ENCODE results near the gene RAP1GAP2. TPM values are rescaled to one million over a fixed set of nuclear protein-coding genes. Genes with fewer than 3 reads are reported as not detected.

RAP1GAP2 gene
- polyA plus RNA-seq, 1 of the 3 experiments (the other 2 are of a cell fraction), result 22.0 TPM

DNA sequence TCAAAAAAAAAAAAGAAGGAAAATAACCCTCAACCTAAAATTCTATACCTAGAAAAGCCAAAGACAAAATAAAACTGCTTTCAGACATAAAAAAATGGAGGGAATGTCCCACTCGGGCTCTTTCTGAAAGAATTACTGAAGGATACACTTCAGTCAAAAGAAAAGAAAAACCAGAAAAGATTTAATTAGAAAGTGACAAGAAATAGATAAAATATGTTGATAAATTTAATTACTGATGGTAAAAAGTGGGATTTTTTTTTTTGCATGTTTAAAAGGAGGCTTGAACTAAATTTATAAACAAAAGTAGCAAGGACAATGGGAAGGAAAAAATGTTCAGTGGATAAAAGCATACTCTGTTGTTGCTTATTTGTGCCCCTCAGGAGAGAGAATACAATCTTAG is 178.1 kb downstream of the RAP1GAP2 start (continued):
- no peak for TF ChIP-seq REST (IDR thresholded peaks at IDR 0.05; ENCODE audit: low read depth, low read length)
- no peak for TF ChIP-seq MXI1 (IDR thresholded peaks at IDR 0.05; ENCODE audit: low read depth, low read length)
- TF ChIP-seq POLR2AphosphoS5 (IDR thresholded peaks at IDR 0.05; ENCODE audit: low read depth, low read length), result no peak
- no peak for TF ChIP-seq SMC3 (IDR thresholded peaks at IDR 0.05; ENCODE audit: low read depth, low read length)
- TF ChIP-seq NFIC (IDR thresholded peaks at IDR 0.05; ENCODE audit: borderline replicate concordance), result no peak

- peak overlapping the region; percentile 51; the same call in 1 of the 2 replicates for H3K4me2 ChIP-seq
- peaks cover 0 to 10% of the 10 kb centered on the region in 2 experiments for H3K36me3 ChIP-seq (replicated peaks in 1 of 2; ENCODE audit: control insufficient read depth in 1 of 2, insufficient read depth in 2 of 2, low read length in 1 of 2)
- POLR2A ChIA-PET, result no interaction called here
- peaks cover 15% of the 10 kb centered on the region for H3F3A ChIP-seq (replicated peaks; ENCODE audit: insufficient read depth)
- peaks cover 0 to 14% of the 10 kb centered on the region in 2 experiments; a peak in 2 of 4 replicates for H3K4me1 ChIP-seq (ENCODE audit: control insufficient read depth in 1 of 2, insufficient read depth in 2 of 2, low read depth in 1 of 2, low read length in 1 of 2)
- DNase-seq, result peak; percentile 61
- no peak overlapping the region for H2AFZ ChIP-seq (ENCODE audit: low read depth)
- WGBS (ENCODE audit: low lambda C conversion rate), result 78% methylated on average over 7 of the region's 8 CpGs
- H3K27ac ChIP-seq (ENCODE audit: low read depth in 2 of 2, low read length in 1 of 2), result peak overlapping the region in 1 of 2 experiments; percentile 43; a peak in 1 of 4 replicates
- CTCF ChIA-PET, result interaction anchor here (1.4 to 1.9 kb wide), 3 partner anchors 28 to 126 kb away, joined by 3 to 9 read pairs (median 5); no protein-coding TSS in a partner anchor
- H3K9me3 ChIP-seq, result peaks cover 4% of the 10 kb centered on the region; the same call in 1 of the 2 replicates
- no peak overlapping the region for H3K9ac ChIP-seq
- no peaks in the 10 kb centered on the region for H3K27me3 ChIP-seq (ENCODE audit: insufficient read depth)
- peak overlapping the region in 1 of 2 experiments; percentile 44; a peak in 2 of 4 replicates for H3K4me3 ChIP-seq (ENCODE audit: low read depth in 2 of 2, low read length in 1 of 2)
- no peaks in the 10 kb centered on the region for H4K20me1 ChIP-seq (ENCODE audit: insufficient read depth)
- no peaks in the 10 kb centered on the region for H3K79me2 ChIP-seq (ENCODE audit: insufficient read depth)
- no peaks in the 10 kb centered on the region for H3K9me2 ChIP-seq
- TF ChIP-seq, protein P1, sequence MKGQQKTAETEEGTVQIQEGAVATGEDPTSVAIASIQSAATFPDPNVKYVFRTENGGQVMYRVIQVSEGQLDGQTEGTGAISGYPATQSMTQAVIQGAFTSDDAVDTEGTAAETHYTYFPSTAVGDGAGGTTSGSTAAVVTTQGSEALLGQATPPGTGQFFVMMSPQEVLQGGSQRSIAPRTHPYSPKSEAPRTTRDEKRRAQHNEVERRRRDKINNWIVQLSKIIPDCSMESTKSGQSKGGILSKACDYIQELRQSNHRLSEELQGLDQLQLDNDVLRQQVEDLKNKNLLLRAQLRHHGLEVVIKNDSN (IDR thresholded peaks at IDR 0.05; ENCODE audit: borderline replicate concordance, low read depth), result no peak; the same call in 1 of the 2 replicates
- TF ChIP-seq FOXJ3 (CRISPR knock-in tag; IDR thresholded peaks at IDR 0.05), result no peak
- TF ChIP-seq, protein P2, sequence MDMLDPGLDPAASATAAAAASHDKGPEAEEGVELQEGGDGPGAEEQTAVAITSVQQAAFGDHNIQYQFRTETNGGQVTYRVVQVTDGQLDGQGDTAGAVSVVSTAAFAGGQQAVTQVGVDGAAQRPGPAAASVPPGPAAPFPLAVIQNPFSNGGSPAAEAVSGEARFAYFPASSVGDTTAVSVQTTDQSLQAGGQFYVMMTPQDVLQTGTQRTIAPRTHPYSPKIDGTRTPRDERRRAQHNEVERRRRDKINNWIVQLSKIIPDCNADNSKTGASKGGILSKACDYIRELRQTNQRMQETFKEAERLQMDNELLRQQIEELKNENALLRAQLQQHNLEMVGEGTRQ (IDR thresholded peaks at IDR 0.05; ENCODE audit: borderline replicate concordance, low read depth, low read length), result no peak
- TF ChIP-seq MAX (IDR thresholded peaks at IDR 0.05; ENCODE audit: low read depth), result peak; percentile 62; the same call in 1 of the 2 replicates
- TF ChIP-seq NFIC (IDR thresholded peaks at IDR 0.05; ENCODE audit: borderline replicate concordance), result no peak
- TF ChIP-seq FOSL2 (IDR thresholded peaks at IDR 0.05; ENCODE audit: borderline replicate concordance, low read depth), result no peak
- peak; percentile 53; the same call in 1 of the 2 replicates for TF ChIP-seq GABPA (IDR thresholded peaks at IDR 0.05; ENCODE audit: low read depth)
- TF ChIP-seq RAD21 (IDR thresholded peaks at IDR 0.05; ENCODE audit: low read length), result no peak
- TF ChIP-seq CHD2 (IDR thresholded peaks at IDR 0.05; ENCODE audit: low read length, partially characterized antibody), result no peak
- TF ChIP-seq POLR2AphosphoS5 (IDR thresholded peaks at IDR 0.05; ENCODE audit: low read depth, low read length), result peak; percentile 15; the same call in 1 of the 2 replicates
- TF ChIP-seq MEF2A (IDR thresholded peaks at IDR 0.05; ENCODE audit: borderline replicate concordance, low read depth), result no peak
- no peak for TF ChIP-seq TEAD4 (IDR thresholded peaks at IDR 0.05; ENCODE audit: borderline replicate concordance, insufficient read depth)
- TF ChIP-seq, protein P3, sequence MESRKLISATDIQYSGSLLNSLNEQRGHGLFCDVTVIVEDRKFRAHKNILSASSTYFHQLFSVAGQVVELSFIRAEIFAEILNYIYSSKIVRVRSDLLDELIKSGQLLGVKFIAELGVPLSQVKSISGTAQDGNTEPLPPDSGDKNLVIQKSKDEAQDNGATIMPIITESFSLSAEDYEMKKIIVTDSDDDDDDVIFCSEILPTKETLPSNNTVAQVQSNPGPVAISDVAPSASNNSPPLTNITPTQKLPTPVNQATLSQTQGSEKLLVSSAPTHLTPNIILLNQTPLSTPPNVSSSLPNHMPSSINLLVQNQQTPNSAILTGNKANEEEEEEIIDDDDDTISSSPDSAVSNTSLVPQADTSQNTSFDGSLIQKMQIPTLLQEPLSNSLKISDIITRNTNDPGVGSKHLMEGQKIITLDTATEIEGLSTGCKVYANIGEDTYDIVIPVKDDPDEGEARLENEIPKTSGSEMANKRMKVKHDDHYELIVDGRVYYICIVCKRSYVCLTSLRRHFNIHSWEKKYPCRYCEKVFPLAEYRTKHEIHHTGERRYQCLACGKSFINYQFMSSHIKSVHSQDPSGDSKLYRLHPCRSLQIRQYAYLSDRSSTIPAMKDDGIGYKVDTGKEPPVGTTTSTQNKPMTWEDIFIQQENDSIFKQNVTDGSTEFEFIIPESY (IDR thresholded peaks at IDR 0.05; ENCODE audit: borderline replicate concordance, low read depth), result no peak
- TF ChIP-seq MXI1 (IDR thresholded peaks at IDR 0.05; ENCODE audit: low read depth, low read length), result peak; percentile 66; the same call in 1 of the 2 replicates
- TF ChIP-seq SMC3 (IDR thresholded peaks at IDR 0.05; ENCODE audit: low read depth, low read length), result no peak
- no peak for TF ChIP-seq YY1 (IDR thresholded peaks at IDR 0.05; ENCODE audit: low read depth)
- peak; percentile 72; the same call in 1 of the 2 replicates for TF ChIP-seq TAF1 (IDR thresholded peaks at IDR 0.05; ENCODE audit: borderline replicate concordance, low read depth, low read length)
- 0 out of 2 replicates have a peak, but pooled peaks have one; percentile 26 for TF ChIP-seq SIN3A (IDR thresholded peaks at IDR 0.05; ENCODE audit: borderline replicate concordance, low read depth, low read length)
- TF ChIP-seq RFX5 (IDR thresholded peaks at IDR 0.05; ENCODE audit: low read length), result no peak
Observed at GRCh38 chr17:2975469-2975958, 179.3 kb downstream of the RAP1GAP2 start.

Data from SK-N-SH (cell line).